NCI-H146 (cell line): ENCODE results near the gene BRAT1.
"Not testable (repeated sequence)": the region's sequence is repeated elsewhere in the genome, so short reads cannot be mapped to it uniquely, and the experiment has no call there.

Source experiments
- DNase-seq: peaks from one replicate; lab custom pipeline; 2025; lab: John Stamatoyannopoulos, UW

The BRAT1 gene

DNA sequence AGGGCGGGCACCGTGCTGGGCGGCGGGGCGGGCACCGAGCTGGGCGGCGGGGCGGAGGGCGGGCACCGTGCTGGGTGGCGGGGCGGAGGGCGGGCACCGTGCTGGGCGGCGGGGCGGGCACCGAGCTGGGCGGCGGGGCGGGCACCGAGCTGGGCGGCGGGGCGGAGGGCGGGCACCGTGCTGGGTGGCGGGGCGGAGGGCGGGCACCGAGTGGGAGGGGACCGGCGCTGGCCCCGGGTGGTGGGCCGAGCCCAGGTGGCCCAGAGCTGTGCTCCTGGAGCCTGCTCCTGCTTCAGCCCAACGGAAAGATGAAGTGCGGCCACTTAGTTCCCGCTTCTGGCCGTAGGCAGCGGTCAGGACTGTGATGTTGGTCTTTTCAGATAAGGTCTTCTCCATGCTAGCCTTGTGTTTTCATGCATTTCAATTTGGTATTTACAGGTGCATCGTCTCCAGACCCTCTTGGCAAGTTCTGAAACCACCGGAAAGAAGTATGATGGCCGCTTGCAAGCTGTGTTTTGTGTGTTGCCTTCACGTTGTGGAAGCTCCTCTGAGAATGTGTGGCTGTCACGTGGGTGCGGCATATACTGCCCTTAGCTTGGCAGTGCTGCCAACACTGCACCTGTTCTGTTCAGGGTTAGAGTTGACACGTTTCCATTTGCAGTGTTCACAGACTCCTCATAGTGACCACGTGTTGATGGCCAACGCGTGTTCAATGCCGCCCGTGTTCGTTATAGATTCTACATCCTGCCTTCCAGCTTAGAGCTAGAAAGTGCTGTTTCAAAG lies 28.7 kb upstream of the BRAT1 start:
- no peak for DNase-seq

DNA sequence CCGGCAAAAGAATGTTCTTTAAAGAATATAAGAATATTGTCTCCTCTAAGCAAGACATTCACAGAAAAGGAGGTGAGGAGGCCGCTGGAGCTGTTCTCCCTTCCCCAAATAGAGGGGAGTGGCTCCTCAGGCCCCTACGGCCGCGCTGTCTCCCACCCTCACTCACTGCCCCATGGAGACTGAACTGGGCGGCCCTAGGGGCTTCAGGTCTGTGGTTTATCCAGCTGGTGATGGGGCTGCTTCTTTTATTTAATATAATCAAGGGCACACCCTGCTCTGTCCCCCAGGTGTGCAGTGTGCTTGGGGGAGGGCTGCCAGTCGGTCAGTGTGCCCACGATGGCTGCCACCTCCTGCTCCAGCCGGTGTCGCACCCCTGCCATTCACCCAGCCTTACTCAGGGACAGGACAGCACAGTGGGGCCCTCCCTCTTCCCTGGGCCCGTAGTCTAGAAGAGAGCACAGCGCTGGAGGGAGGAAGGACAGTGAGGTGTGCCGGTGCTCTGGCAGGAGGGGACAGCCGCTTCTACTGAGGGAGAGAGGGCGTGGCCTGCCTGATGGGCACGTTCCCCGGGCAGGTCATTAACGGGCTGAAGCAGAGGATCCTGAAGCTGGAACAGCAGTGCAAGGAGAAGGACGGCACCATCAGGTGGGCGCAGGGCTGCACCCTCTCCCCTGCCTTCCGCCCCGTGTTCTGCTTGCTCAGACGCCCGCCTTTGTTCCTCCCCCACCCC lies 26.8 kb upstream of the BRAT1 start:
- DNase-seq, result no peak

DNA sequence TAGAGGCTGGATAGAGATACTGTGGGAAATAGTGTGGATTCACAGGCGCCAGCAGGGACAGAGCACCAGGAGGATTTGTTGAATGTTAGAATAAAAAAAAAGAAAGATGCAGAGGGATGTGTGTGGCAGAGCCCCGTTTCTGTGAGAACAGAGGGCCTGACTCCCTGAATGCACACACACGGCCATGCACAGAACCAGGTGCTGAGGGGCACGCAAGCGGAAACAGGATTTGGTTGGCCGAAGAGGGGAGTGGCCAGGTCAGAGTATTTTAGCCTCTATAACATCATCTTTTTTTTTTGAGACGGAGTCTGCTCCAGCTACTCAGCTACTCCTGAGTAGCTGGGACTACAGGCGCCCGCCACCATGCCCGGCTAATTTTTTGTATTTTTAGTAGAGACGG lies 25.3 kb upstream of the BRAT1 start:
- DNase-seq, result no peak

DNA sequence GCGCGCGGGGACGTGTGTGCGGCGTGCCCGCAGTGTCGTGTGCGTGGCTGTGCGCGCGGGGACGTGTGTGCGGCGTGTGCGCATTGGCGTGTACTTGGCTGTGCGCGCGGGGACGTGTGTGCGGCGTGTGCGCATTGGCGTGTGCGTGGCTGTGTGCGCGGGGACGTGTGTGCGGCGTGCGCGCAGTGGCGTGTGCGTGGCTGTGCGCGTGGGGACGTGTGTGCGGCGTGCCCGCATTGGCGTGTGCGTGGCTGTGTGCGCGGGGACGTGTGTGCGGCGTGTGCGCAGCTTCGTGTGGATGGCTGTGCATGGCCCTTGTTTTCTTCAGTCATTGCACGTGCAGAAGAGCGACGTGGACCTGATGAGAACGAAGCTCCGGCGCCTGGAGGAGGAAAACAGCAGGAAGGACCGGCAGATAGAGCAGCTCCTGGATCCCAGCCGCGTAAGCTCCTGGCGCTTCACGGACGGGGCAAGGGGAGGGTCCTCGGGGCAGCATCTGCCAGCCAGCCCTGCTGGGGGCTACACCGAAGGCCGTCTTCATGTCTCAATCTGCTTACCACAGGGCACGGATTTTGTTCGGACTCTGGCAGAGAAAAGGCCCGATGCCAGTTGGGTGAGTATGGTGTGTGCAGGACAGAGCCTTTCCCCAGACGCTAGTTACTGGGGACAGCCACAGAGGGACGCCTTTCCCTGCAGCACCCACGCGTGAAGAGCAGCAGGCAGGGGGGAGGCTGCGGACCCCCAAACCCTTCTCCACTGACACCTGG lies 22.8 kb upstream of the BRAT1 start:
- no peak for DNase-seq

DNA sequence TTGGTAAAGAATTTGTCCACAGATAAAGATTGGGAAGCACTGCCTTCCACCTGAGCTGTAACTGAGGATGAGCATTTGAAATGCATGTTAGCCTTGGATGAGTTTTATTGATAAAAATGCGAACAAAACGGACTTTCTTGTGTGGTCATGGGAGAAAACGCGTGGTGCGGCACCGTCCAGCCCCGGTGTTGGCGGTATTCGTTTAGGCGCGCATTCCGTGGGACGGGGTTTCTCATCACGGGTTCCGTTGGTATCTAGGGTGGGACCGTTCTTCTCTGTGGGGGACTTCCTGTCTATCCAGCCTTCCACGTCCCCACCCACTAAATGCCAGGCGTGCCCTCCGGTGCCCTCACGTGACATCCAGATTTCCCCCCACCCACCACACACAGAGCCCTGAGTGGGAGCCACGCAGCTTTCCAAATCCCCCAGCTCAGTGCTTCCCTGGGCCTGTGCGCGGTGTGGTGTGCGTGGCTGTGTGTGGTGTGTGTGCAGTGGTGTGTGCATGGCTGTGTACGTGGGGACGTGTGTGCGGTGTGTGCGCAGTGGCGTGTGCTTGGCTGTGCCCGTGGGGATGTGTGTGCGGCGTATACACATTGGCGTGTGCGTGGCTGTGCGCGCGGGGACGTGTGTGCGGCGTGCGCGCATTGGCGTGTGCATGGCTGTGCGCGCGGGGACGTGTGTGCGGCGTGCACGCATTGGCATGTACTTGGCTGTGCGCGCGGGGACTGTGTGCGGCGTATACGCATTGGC lies 21.6 kb upstream of the BRAT1 start:
- DNase-seq, result no peak

DNA sequence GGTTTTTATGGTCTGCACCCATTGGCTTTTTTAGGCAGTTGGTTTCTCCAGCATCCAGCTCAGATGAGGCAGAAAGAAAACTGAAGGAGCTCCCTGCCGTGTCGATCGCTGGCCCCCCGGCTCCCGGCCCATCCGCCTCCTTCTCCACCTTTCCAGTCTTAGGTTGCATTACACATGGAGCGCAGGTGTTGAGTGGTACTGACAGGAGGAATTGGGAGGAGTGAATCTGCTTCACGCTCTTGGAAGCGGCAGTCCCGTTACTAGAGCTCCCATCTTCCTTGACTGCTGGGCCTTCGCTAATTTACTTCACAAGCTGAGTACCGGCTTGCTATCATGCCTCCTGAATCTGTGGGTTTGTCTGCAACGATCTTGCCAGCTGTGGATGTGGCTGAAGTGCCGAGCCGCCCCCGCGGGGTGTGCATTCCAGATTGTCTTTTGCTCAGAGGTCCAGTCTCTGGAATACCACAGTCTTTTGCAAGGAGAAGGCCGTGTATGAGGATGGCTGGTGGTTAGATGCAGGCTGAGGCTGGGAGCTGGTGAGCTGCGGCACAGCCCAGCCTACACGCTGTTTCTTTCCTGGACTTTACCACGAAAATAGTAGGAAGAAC lies 20.5 kb upstream of the BRAT1 start:
- no peak for DNase-seq

DNA sequence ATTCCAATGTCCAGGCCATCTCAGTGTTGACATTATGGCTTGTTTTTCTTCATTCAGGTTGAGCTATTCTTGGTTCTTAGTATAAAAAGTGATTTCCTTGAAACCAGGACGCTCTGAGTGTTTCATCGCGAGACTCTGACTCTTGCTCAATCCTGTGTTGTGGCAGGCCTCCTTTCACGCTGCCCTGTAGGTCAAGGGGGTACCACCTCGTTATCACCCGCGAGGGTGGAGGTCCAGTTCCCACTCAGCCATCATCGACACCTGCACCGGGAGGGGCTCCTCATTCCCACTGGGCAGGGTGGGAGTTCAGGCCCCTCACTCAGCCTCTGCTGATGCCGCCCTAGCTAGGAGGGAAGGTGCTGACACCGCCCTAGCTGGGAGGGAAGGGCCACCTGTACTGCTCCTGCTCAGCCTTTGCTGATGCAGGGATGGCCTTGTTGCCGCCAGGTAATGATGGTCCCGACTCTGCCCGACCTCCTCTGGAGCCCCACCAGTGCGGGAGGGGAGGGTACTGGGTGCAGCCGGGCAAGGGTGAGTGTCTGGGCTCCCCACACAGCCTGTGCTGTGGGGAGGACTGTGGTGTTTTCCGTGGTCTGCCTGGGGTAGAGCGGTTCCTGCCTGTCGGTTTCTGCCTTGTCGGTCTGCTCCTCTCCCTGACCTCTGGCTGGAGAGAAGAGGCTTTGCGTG lies 19.9 kb upstream of the BRAT1 start:
- DNase-seq, result no peak

DNA sequence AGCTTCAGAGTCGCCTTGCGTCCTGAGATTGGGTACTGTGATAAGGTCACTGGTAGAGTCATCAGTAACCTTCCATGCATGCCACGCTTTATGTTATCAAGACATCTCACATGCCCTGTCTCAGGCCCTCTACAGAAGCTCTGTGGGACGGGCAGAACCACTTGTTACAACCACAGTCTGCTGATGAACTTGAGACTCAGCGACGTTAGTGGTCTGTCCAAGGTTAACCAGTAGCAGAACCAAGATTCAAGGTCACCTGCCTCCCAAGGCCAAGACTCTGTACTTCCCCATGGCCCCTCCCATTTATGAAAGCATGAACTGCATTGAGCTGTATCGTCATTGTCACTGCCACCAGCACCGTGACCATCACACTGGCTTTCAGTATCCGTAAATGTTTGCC lies 18.4 kb upstream of the BRAT1 start:
- DNase-seq, result no peak

DNA sequence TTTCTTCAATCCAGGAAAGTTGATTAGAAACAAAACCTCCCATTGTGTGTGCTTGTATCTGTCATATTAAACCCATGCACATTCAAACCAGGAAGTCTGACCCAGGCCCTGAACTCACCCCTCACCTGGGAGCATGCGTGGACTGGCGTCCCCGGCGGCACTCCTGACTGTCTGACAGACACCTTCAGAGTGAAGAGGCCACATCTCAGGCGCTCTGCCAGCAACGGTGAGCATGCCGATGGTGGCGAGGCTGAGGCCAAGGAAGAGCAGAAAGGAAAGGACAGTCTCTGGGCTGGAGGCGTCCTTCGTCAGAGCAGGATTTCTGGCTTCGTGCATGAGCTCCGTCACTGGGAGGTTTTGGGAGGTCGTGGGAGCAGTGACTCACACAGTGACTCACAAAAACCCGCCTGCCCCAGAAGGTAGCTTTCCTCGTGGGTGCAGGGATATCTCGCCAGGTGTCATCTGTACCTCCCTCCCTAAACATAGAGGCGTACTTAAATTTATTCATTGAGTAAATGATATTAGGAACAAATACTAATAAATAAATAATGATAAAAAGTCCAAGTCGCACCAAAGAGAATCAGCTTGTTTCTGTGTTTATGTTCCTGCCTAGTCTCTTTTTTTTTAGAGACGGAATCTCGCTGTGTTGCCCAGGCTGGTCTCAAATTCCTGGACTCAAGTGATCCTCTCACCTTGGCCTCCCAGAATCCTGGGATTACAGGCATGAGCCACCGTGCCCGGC lies 16.9 kb upstream of the BRAT1 start:
- DNase-seq, result no peak

DNA sequence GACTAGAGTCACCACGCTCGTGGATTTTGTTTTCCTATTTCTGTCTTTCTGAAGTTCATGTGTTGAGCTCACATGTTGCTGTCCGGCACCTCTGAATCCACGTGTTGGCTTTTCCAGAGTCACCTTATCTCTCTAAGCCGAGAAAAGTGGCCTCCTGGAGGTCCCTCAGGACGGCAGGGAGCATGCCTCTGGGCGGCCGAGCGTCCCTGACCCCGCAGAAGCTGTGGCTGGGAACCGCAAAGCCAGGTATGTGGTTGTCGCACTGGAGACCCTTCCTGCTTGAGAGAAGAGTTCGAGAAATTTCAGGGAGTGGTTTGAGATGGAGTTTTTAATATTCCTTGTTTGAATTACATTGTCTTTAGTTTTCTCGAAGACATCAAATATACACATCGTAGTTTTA lies 16.1 kb upstream of the BRAT1 start:
- no peak for DNase-seq

DNA sequence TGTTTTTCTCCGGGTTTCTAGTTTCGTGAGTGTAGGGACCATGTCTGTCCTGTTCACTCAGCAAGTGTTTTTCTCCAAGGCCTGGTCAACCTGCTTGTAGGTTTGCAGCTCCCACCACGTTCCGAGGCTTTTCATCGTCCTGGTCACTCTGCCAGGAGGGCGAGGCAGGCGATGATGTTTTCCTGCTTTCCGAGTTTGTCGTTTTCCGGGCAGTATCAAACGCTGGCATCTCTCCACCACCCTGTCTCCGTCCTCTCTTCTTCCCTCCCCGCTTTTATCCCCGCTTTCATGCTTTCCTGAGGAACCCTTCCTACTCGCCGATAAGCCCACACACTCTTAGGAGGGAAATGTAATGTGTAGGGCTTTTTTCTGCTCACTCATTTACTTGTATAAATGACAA lies 14.7 kb upstream of the BRAT1 start:
- DNase-seq, result no peak

DNA sequence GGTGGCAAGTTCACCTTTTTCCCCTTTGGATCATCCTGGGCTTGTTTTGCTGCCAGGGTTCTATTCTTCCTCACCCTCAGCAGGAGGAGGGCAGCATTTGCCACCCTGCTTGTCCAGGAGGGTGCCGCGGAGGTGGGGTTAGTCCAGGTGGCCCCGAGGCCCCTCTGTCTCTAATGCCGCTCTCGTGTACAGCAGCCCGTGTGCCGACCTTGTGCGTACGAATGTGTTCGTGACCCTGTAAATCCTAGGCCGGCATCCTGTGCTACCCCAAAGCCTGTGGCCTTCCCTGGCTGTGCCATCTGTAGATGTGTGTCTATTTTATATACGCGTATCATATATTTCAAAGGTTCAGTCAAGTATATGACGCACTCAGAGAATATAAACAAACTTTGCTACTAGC lies 14.1 kb upstream of the BRAT1 start:
- DNase-seq, result no peak

DNA sequence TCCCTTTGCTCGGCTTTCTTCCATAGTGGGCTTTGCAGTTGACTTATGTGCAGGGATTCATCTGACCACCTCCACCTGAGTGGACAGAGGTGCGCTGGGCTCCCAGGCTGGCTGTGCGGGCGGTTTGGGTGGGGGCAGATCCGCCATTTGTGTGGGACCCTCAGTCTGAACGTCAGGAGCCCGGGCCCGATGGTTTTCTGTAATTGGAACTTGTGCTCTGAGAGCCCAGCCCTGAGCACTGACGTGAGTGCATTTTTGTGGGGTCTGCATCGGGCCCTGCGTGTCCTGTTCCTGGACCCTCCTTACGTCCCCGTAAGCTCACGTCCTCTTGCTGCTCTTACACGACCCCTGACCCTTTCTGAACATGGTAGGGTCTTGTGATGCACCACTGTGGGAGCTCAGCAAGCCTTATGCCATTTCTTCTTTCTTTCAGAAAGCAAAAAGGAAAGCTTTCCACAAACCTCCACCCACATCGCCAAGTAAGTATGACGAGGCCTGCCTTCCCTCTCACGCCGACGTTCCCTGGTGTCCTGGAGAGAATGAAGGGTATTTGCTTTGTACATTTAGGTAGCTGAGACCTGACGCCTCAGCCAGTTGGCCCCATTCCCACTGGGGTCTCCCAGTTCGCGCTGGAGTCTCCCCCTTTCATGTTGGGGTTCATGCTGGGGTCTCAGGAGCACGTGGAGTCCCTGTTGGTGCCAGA lies 13.3 kb upstream of the BRAT1 start:
- no peak for DNase-seq

DNA sequence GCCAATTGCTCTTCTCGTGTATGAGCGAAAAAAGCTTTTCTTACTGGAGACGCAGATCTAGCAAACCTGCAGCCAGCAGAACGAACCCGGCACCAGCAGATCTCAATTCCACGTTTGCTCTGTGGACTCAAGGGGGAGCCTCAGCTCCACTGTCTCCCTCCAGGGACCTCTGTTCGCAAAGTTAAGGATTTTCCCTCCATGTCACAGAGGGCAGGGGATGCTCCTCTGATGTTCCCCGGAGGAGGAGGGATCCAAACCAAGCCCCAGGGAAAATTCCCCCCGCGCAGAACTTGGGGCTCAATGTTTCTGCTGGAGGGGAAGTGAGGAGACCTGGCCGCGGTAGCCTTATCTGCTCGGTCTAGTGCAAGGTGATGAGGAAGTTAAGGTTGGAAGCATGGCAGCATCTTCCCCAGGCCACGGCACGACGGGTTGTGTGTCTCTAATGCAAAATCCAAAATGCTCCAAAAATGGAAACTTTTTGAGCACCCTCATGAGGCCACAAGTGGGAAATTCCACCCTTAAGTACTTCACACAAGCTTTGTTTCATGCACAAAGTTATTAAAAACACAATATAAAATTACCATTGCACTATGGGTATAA lies 12.5 kb upstream of the BRAT1 start:
- no peak for DNase-seq

DNA sequence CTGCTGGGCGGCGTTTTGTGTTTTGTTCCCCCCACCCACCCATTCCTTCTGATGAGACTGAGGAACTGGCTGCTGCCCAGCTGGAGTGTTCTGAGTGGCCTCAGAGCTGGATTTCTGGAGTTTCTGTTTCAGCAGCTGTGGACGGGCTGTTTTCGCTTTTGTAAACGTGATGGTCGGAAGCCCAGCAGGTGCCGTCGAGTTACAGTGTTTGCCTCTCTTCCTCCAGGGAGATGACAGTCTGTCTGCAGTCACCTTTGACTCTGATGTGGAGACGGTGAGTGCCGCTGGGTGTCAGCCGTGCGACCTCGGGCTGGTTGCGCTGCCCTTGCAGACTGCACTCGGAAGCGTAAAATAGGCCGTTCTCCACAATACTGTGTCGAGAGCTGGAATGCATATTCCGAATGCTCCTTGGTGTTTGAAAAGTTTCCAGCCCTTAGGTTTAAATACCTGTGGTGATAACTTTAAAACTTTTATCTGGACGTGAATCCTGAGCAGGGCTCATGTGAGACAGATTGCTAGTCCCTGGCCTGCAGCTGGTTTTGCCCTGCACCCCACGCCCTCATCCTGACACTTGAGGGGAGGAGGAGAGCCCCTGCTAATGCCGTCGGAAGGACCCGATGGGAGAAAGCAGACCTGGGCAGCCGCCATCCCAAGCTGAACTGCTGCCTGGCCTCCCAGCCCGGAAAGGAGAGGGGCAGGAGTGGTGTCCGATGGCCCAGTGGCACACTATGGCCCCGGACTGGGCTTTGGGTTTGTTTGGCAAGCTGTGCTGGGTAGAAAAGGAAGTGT lies 11.8 kb upstream of the BRAT1 start:
- DNase-seq, result no peak

DNA sequence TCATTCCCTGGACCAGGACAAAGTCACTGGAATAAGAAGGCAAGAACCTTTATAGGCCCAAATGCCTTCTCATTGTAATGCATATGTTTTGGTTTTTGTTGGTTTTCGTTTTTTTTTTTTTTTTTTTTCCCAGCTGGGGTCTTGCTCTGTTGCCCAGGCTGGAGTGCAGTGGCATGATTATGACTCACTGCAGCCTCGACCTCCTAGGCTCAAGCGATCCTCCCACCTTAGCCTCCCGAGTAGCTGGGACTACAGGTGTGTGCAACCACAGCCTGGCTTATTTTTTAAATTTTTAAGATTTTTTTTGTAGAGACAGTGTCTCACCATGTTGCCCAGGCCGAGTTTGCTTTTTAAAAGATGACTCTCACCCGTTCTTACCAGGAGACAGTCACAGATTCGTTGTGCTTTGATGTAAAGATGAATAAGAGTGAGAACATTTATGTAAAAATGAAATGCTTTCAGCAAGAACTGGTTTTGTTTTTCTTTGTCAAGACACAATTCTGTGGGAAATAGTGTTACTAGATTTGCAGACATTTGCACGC lies 11.1 kb upstream of the BRAT1 start:
- no peak for DNase-seq

DNA sequence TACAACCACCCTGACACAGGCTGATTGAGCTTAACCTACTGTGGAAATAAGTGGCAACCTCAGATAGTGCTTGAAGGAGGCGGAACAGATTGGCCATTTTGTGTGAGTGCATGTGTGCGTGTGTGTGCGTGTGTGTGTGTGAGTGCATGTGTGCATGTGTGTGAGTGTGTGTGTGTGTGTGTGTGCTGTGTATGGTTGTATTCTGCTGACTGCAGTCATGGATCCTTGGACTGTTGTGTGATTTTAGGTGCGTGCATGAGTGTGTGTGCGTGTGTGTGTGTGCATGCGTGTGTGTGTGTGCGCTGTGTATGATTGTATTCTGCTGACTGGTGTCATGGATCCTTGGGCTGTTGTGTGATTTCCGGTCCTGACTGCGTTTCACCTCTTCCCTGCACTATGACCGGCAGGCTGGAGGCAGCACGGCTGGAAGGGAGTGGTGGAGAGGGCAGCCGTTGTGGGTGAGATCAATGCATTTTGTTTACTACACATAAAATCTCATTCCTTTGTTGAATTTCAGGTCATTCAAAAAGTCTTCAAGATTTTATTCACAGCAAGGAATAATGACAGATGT lies 9.7 kb upstream of the BRAT1 start:
- no peak for DNase-seq

DNA sequence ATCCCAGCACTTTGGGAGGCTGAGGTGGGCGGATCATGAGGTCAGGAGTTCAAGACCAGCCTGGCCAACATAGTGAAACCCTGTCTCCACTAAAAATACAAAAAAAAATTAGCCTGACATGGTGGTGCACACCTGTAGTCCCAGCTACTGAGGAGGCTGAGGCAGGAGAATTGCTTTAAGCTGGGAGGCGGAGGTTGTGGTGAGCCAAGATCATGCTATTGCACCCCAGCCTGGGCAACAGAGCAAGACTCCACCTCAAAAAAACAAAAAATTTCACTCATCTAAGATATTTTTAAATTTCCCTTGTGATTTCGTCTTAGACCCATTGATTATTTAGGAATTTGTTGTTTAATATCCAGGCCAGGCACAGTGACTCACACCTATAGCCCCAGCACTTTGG lies 8.6 kb upstream of the BRAT1 start:
- not testable (repeated sequence) for DNase-seq
